ENCODE results near the gene CRB1. TPM values are rescaled to one million over a fixed set of nuclear protein-coding genes. Genes with fewer than 3 reads are reported as not detected.

The CRB1 gene
- total RNA-seq: 0.44 TPM
- polyA plus RNA-seq (ENCODE audit: insufficient read depth in 1 of 8, insufficient read length in 8 of 8, low replicate concordance in 1 of 8): under 1 TPM; 0.14 to 0.54 (median 0.30) TPM
- long read RNA-seq, donor 1: 0 reads
- long read RNA-seq, donor 2: 0 reads
- long read RNA-seq, donor 3: 0 reads
- long read RNA-seq, donor 4: 0 reads
- long read RNA-seq, donor 5: 0 reads
- long read RNA-seq, donor 6: 0 reads
- long read RNA-seq, donor 7: 0 reads
- long read RNA-seq, donor 8: 0 reads
- long read RNA-seq, donor 9: 0 reads
- long read RNA-seq, donor 10: 0 reads
- long read RNA-seq, donor 11: 0 reads

- Histone ChIP-seq H3K27me3 (ENCODE audit: control insufficient read depth, insufficient read depth, low read length) (no peaks in the 10 kb centered on the region), H3K36me3 (ENCODE audit: control insufficient read depth, insufficient read depth, low read length) (no peaks in the 10 kb centered on the region), H3K9me3 (replicated peaks; ENCODE audit: control insufficient read depth, low read depth, low read length) (no peaks in the 10 kb centered on the region), H3K4me1 (ENCODE audit: control insufficient read depth, insufficient read depth, low read length) (no peaks in the 10 kb centered on the region), H3K27ac (ENCODE audit: low read length) (no peak within 1 kb of the TSS), H3K4me3 (ENCODE audit: low read length) (no peak within 1 kb of the TSS)
- WGBS (ENCODE audit: insufficient coverage): 0% methylated on average over 1 of the region's 4 CpGs
- peak; percentile 20 for DNase-seq
Measured at GRCh38 chr1:197268012-197268411, at the start of gene CRB1. Gene CRB1, plus strand, starts transcription at chr1:197268252. Its CDS starts 161 bp downstream, at chr1:197268413.

DNA sequence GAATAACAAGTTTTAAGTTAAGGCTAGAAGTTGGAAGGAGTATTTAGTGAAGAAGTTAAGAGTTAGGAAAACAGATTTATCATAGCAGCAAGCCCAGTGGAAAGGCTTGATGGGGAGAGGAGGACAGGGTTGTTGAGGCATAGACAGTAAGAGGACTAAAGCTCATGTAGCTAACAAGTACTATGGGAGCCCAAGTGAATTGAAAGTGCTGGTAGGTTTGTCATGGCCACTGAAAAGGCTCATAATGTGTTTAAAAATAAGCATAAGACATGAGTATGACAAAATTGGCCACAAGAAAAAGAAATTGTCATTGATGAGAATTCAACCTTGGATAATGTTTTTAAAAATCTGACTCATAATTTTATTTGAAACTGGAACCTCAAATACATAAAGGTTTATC, 49.2 kb upstream of the CRB1 start:
- H3K9me3 ChIP-seq (replicated peaks; ENCODE audit: control insufficient read depth, low read depth, low read length): no peaks in the 10 kb centered on the region
- no peaks in the 10 kb centered on the region for H3K27me3 ChIP-seq (ENCODE audit: control insufficient read depth, insufficient read depth, low read length)
- no peaks in the 10 kb centered on the region for H3K36me3 ChIP-seq (ENCODE audit: control insufficient read depth, insufficient read depth, low read length)
- no peak for DNase-seq
- no peaks in the 10 kb centered on the region for H3K4me1 ChIP-seq (ENCODE audit: control insufficient read depth, insufficient read depth, low read length)
- H3K4me3 ChIP-seq (ENCODE audit: low read length): no peak overlapping the region
- no peak overlapping the region for H3K27ac ChIP-seq (ENCODE audit: low read length)

- Histone ChIP-seq H3K27ac (ENCODE audit: low read length) (no peak overlapping the region), H3K27me3 (ENCODE audit: control insufficient read depth, insufficient read depth, low read length) (no peaks in the 10 kb centered on the region), H3K36me3 (ENCODE audit: control insufficient read depth, insufficient read depth, low read length) (no peaks in the 10 kb centered on the region), H3K9me3 (replicated peaks; ENCODE audit: control insufficient read depth, low read depth, low read length) (no peaks in the 10 kb centered on the region), H3K4me1 (ENCODE audit: control insufficient read depth, insufficient read depth, low read length) (no peaks in the 10 kb centered on the region), H3K4me3 (ENCODE audit: low read length) (no peak overlapping the region)
- 88% methylated on average over 11 of the region's 21 CpGs for WGBS (ENCODE audit: insufficient coverage)
- DNase-seq: no peak
Measured at GRCh38 chr1:197222025-197222685, 45.9 kb upstream of the CRB1 start.

- no peak for DNase-seq
- Histone ChIP-seq H3K9me3 (replicated peaks; ENCODE audit: control insufficient read depth, low read depth, low read length) (no peaks in the 10 kb centered on the region), H3K4me1 (ENCODE audit: control insufficient read depth, insufficient read depth, low read length) (no peaks in the 10 kb centered on the region), H3K27me3 (ENCODE audit: control insufficient read depth, insufficient read depth, low read length) (no peaks in the 10 kb centered on the region), H3K36me3 (ENCODE audit: control insufficient read depth, insufficient read depth, low read length) (no peaks in the 10 kb centered on the region), H3K27ac (ENCODE audit: low read length) (no peak overlapping the region), H3K4me3 (ENCODE audit: low read length) (no peak overlapping the region)
- WGBS (ENCODE audit: insufficient coverage): no CpG with 5 or more reads among the region's 2 CpGs
Measured at GRCh38 chr1:197222780-197223179, 45.3 kb upstream of the CRB1 start.

DNA sequence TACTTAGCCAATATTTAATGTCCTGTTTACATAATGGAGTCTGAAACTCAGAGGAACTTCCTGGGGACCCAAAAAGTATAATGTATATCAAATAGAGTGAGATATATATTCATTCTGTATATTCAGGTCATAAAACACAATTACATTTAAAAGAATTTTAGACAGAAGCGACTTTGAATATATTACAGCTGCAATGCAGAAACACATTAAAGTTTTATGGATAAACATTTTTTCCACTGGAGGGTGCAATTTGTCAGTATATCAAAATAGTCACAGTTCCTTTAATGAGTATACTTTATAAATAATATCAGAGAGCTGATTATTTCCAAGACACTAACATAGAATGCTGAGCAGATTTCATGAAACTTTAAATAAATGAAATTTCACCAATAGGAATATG, 43.9 kb upstream of the CRB1 start:
- DNase-seq: peak; percentile 10
- no CpG with 5 or more reads among the region's 1 CpG for WGBS (ENCODE audit: insufficient coverage)
- no peak overlapping the region for H3K4me3 ChIP-seq (ENCODE audit: low read length)
- H3K9me3 ChIP-seq (replicated peaks; ENCODE audit: control insufficient read depth, low read depth, low read length): no peaks in the 10 kb centered on the region
- H3K27me3 ChIP-seq (ENCODE audit: control insufficient read depth, insufficient read depth, low read length): no peaks in the 10 kb centered on the region
- no peaks in the 10 kb centered on the region for H3K4me1 ChIP-seq (ENCODE audit: control insufficient read depth, insufficient read depth, low read length)
- no peak overlapping the region for H3K27ac ChIP-seq (ENCODE audit: low read length)
- no peaks in the 10 kb centered on the region for H3K36me3 ChIP-seq (ENCODE audit: control insufficient read depth, insufficient read depth, low read length)

GRCh38 chr1:197225611-197226010, 42.4 kb upstream of the CRB1 start:
- Histone ChIP-seq H3K4me1 (ENCODE audit: control insufficient read depth, insufficient read depth, low read length) (no peaks in the 10 kb centered on the region), H3K4me3 (ENCODE audit: low read length) (no peak overlapping the region)
- 88% methylated on average over 2 of the region's 5 CpGs for WGBS (ENCODE audit: insufficient coverage)

DNA sequence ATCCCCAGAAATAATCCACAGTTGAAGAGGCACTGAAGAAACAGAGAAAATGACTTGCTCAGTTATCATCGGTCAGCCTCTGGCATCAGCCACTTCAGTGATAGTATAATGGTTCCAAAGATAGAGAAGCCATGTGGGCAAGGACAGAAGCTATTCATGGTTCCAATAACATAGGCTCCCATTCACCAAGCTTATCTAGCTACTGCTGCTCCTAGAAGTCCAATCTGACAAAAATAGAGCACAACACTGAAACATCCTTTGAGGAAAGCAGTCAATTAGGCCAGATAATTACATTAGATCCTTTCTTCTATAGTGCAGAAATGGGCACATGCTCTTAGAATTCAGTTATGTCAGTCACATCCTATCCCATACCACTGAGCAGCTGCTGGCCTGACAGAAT, 33.5 kb upstream of the CRB1 start:
- no CpG with 5 or more reads among the region's 1 CpG for WGBS (ENCODE audit: insufficient coverage)
- no peak overlapping the region for H3K4me3 ChIP-seq (ENCODE audit: low read length)
- no peaks in the 10 kb centered on the region for H3K36me3 ChIP-seq (ENCODE audit: control insufficient read depth, insufficient read depth, low read length)
- no peaks in the 10 kb centered on the region for H3K4me1 ChIP-seq (ENCODE audit: control insufficient read depth, insufficient read depth, low read length)
- no peaks in the 10 kb centered on the region for H3K9me3 ChIP-seq (replicated peaks; ENCODE audit: control insufficient read depth, low read depth, low read length)
- no peak overlapping the region for H3K27ac ChIP-seq (ENCODE audit: low read length)
- no peaks in the 10 kb centered on the region for H3K27me3 ChIP-seq (ENCODE audit: control insufficient read depth, insufficient read depth, low read length)
- DNase-seq: no peak

More at GRCh38 chr1:197225611-197226010, 42.4 kb upstream of the CRB1 start:
- DNase-seq: no peak
- Histone ChIP-seq H3K36me3 (ENCODE audit: control insufficient read depth, insufficient read depth, low read length) (no peaks in the 10 kb centered on the region), H3K9me3 (replicated peaks; ENCODE audit: control insufficient read depth, low read depth, low read length) (no peaks in the 10 kb centered on the region), H3K27ac (ENCODE audit: low read length) (no peak overlapping the region), H3K27me3 (ENCODE audit: control insufficient read depth, insufficient read depth, low read length) (no peaks in the 10 kb centered on the region)

DNA sequence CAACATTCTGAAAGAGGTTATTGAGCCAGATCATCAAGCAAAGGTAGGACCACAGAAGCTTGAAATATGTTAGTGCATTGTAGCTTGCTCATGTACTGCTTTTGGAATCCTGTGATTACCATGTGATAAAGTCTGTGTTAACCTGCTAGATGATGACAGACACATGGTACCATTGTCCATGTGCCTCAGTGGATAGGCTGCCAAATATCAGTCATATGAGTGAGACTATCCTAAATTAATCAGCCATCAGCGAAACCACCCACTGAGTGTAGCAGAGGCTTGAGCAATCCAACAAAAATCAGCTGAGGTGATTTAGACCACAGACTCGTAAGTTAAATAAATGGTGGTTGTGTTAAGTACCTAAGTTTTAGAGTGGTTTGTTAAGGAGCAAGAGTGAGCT, 32.7 kb upstream of the CRB1 start:
- no peak for DNase-seq
- H3K36me3 ChIP-seq (ENCODE audit: control insufficient read depth, insufficient read depth, low read length): no peaks in the 10 kb centered on the region
- no peaks in the 10 kb centered on the region for H3K27me3 ChIP-seq (ENCODE audit: control insufficient read depth, insufficient read depth, low read length)
- H3K4me3 ChIP-seq (ENCODE audit: low read length): no peak overlapping the region
- 86% methylated on average over 1 of the region's 2 CpGs for WGBS (ENCODE audit: insufficient coverage)
- H3K9me3 ChIP-seq (replicated peaks; ENCODE audit: control insufficient read depth, low read depth, low read length): no peaks in the 10 kb centered on the region
- H3K27ac ChIP-seq (ENCODE audit: low read length): no peak overlapping the region
- no peaks in the 10 kb centered on the region for H3K4me1 ChIP-seq (ENCODE audit: control insufficient read depth, insufficient read depth, low read length)

DNA sequence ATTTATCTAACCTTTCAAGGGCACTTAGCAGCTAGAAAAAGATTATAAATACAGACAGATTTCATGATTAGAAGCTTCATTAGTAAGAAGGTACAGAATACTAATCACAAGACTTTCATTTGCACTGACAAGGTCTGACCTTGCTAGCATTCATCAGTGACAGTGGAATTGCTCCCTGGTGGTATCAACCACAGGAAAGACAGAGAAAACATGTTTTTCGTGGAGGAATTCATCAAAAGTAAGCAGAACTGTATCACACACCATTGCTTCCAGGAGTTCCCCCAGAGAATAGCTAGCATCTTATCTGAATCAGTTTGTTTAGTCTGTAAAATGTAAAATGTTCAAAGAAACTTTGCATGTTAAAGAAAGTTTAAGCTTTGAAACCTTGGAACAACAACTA, 20.6 kb upstream of the CRB1 start:
- H3K27ac ChIP-seq (ENCODE audit: low read length): no peak overlapping the region
- DNase-seq: no peak
- WGBS (ENCODE audit: insufficient coverage): no CpG with 5 or more reads among the region's 1 CpG

GRCh38 chr1:197249324-197249723, 18.7 kb upstream of the CRB1 start:
- no peak overlapping the region for H3K27ac ChIP-seq (ENCODE audit: low read length)
- no peaks in the 10 kb centered on the region for H3K4me1 ChIP-seq (ENCODE audit: control insufficient read depth, insufficient read depth, low read length)
- H3K27me3 ChIP-seq (ENCODE audit: control insufficient read depth, insufficient read depth, low read length): no peaks in the 10 kb centered on the region
- no peaks in the 10 kb centered on the region for H3K9me3 ChIP-seq (replicated peaks; ENCODE audit: control insufficient read depth, low read depth, low read length)
- DNase-seq: no peak
- H3K4me3 ChIP-seq (ENCODE audit: low read length): no peak overlapping the region
- WGBS (ENCODE audit: insufficient coverage): 88% methylated on average over 1 of the region's 2 CpGs
- no peaks in the 10 kb centered on the region for H3K36me3 ChIP-seq (ENCODE audit: control insufficient read depth, insufficient read depth, low read length)

More for the DNA sequence above, 20.6 kb upstream of the CRB1 start:
- Histone ChIP-seq H3K4me3 (ENCODE audit: low read length) (no peak overlapping the region), H3K9me3 (replicated peaks; ENCODE audit: control insufficient read depth, low read depth, low read length) (no peaks in the 10 kb centered on the region), H3K36me3 (ENCODE audit: control insufficient read depth, insufficient read depth, low read length) (no peaks in the 10 kb centered on the region), H3K27me3 (ENCODE audit: control insufficient read depth, insufficient read depth, low read length) (no peaks in the 10 kb centered on the region), H3K4me1 (ENCODE audit: control insufficient read depth, insufficient read depth, low read length) (no peaks in the 10 kb centered on the region)
